HCT116 (cell line): Measurements from ENCODE around the gene MDM4. TPM values are rescaled to one million over a fixed set of nuclear protein-coding genes. Genes with fewer than 3 reads are reported as not detected.

Experiments
- ATAC-seq: fragments of 200-7000 bp; cut with Tn5 transposase; 2 replicates; pipeline ENCODE4 v1.9.1; 2020; ENCODE audit warnings: mild to moderate bottlenecking, moderate library complexity
- BruUV-seq: library from RNA; stranded (reverse); fragments of 400-500 nt; replicated peaks from 2 replicates; lab custom pipeline; 2021; lab: Mats Ljungman, UMichigan
- CTCF ChIA-PET: fragments of 300-600 bp; sonication (Branson Sonifier 250); formaldehyde crosslinking; loops from one replicate; lab custom pipeline; 2021; ENCODE audit warnings: antibody characterized with exemption; lab: Charles Lee
- POLR2A ChIA-PET: fragments of 300-600, 350-600 bp; sonication (Branson Sonifier 250); formaldehyde crosslinking; loops from one replicate; lab custom pipeline; 2021; ENCODE audit warnings: antibody characterized with exemption; lab: Charles Lee
- RAD21 ChIA-PET, 2 experiments: fragments of 300-600 bp; sonication (Branson Sonifier 250); formaldehyde crosslinking; loops; one replicate each; lab custom pipeline; 2023; ENCODE audit warnings: low total read pairs in 2 of 2; ENCODE audit not compliant: uncharacterized antibody in 2 of 2, unreplicated experiment in 2 of 2, low non-redundant PET in 1 of 2; lab: Charles Lee
- DNase-seq: peaks from one replicate; pipeline ENCODE4 v3.0.0-alpha.2; 2010; ENCODE audit warnings: low read depth, low spot score
- H2AFZ ChIP-seq: fragments of 200-600 bp; shearing (Covaris generic), sonication (generic); 2 replicates; pipeline ENCODE4 v1.6.1; 2017; ENCODE audit warnings: low read depth, mixed run types, mixed read lengths, antibody characterized with exemption, low read length; ENCODE audit not compliant: poor library complexity, severe bottlenecking
- H3K27ac ChIP-seq: 2 replicates; pipeline ENCODE4 v1.5.1; 2012; ENCODE audit warnings: low read depth, low read length
- H3K27me3 ChIP-seq: fragments of 200-600 bp; sonication (generic); 2 replicates; pipeline ENCODE4 v1.6.1; 2016; ENCODE audit warnings: mixed run types, low read length, mixed read lengths; ENCODE audit not compliant: insufficient read depth
- H3K36me3 ChIP-seq, 2 experiments: fragments of 200-500 bp in 1 of 2; fragments of 200-600 bp in 1 of 2; sonication (Bioruptor generic) in 1 of 2; sonication (generic) in 1 of 2; 2 replicates each; pipeline versions ENCODE4 v1.5.1 to v1.6.1; 2014 to 2016; ENCODE audit warnings: low read length in 2 of 2, inconsistent platforms in 1 of 2, mixed read lengths in 1 of 2, mixed run types in 1 of 2; ENCODE audit not compliant: insufficient read depth in 2 of 2, control insufficient read depth in 1 of 2
- H3K4me1 ChIP-seq, 2 experiments: fragments of 200-600 bp in 1 of 2; sonication (generic) in 1 of 2; 2 replicates each; pipeline versions ENCODE4 v1.5.1 to v1.6.1; 2012 to 2017; ENCODE audit warnings: low read length in 2 of 2, inconsistent platforms in 1 of 2, mild to moderate bottlenecking in 1 of 2, mixed read lengths in 1 of 2, mixed run types in 1 of 2, moderate library complexity in 1 of 2; ENCODE audit not compliant: insufficient read depth in 2 of 2, control insufficient read depth in 1 of 2
- H3K4me2 ChIP-seq: fragments of 200-600 bp; sonication (generic); 2 replicates; pipeline ENCODE4 v1.6.1; 2017; ENCODE audit warnings: mixed run types, low read length, mixed read lengths
- H3K4me3 ChIP-seq, 2 experiments: fragments of 200-600 bp in 1 of 2; sonication (generic) in 1 of 2; replicated peaks in 1 of 2; 2 replicates each; pipeline ENCODE4 v1.5.1; 2011 to 2016; ENCODE audit warnings: low read length in 2 of 2, control low read depth in 1 of 2, low read depth in 1 of 2, mild to moderate bottlenecking in 1 of 2, mixed read lengths in 1 of 2, mixed run types in 1 of 2
- H3K79me2 ChIP-seq: fragments of 200-600 bp; sonication (generic); 2 replicates; pipeline ENCODE4 v1.6.1; 2017; ENCODE audit warnings: mild to moderate bottlenecking, mixed run types, low read length, moderate library complexity, mixed read lengths; ENCODE audit not compliant: insufficient read depth
- H3K9ac ChIP-seq: fragments of 200-600 bp; sonication (generic); 2 replicates; pipeline ENCODE4 v1.6.1; 2016; ENCODE audit warnings: low read length, mixed read lengths
- H3K9me2 ChIP-seq: fragments of 200-600 bp; sonication (generic), shearing (Covaris generic); 2 replicates; pipeline ENCODE4 v1.6.1; 2017; ENCODE audit warnings: mixed run types, mild to moderate bottlenecking, moderate library complexity; ENCODE audit not compliant: insufficient read depth
- H3K9me3 ChIP-seq, 2 experiments: fragments of 200-500 bp in 1 of 2; fragments of 200-600 bp in 1 of 2; sonication (Bioruptor generic) in 1 of 2; sonication (generic) in 1 of 2; 2 replicates each; pipeline ENCODE4 v1.6.1; 2014 to 2017; ENCODE audit warnings: low read length in 2 of 2, mixed read lengths in 2 of 2, inconsistent platforms in 1 of 2, low read depth in 1 of 2, mild to moderate bottlenecking in 1 of 2, mixed run types in 1 of 2, moderate library complexity in 1 of 2; ENCODE audit not compliant: control insufficient read depth in 1 of 2, insufficient read depth in 1 of 2
- H4K20me1 ChIP-seq: fragments of 200-600 bp; sonication (generic), shearing (Covaris generic); 2 replicates; pipeline ENCODE4 v1.6.1; 2017; ENCODE audit warnings: mixed run types, mild to moderate bottlenecking, moderate library complexity; ENCODE audit not compliant: insufficient read depth
- CTCF ChIP-seq, 3 experiments: fragments of 200-600 bp in 1 of 3; sonication (generic) in 1 of 3; IDR thresholded peaks in 2 of 3; conservative IDR thresholded peaks in 1 of 3; 2 replicates each; pipeline ENCODE4 v1.5.1; 2012 to 2017; ENCODE audit warnings: low read depth in 2 of 3, low read length in 2 of 3, antibody characterized with exemption in 1 of 3, borderline replicate concordance in 1 of 3, control low read depth in 1 of 3, mild to moderate bottlenecking in 1 of 3, mixed read lengths in 1 of 3, mixed run types in 1 of 3, moderate library complexity in 1 of 3; ENCODE audit not compliant: insufficient read depth in 1 of 3
- EZH2 ChIP-seq: fragments of 200-600 bp; sonication (generic); IDR thresholded peaks from 2 replicates; pipeline ENCODE4 v1.6.1; 2017; ENCODE audit warnings: antibody characterized with exemption, mixed run types
- EZH2phosphoT487 ChIP-seq: fragments of 200-600 bp; IDR thresholded peaks from 2 replicates; pipeline ENCODE4 v1.6.1; 2018; ENCODE audit warnings: antibody characterized with exemption, borderline replicate concordance
- RAD21 ChIP-seq: IDR thresholded peaks from 2 replicates; pipeline ENCODE4 v1.6.1; 2012; ENCODE audit warnings: low read depth, mild to moderate bottlenecking
- SRF ChIP-seq: IDR thresholded peaks from 2 replicates; pipeline ENCODE4 v1.6.1; 2012; ENCODE audit warnings: low read depth
- TCF7L2 ChIP-seq: IDR thresholded peaks from 2 replicates; pipeline ENCODE4 v1.7.0; 2011; ENCODE audit warnings: borderline replicate concordance, inconsistent platforms; ENCODE audit not compliant: insufficient read depth, insufficient read length; ENCODE audit errors: extremely low read depth
- YY1 ChIP-seq: IDR thresholded peaks from 2 replicates; pipeline ENCODE4 v1.6.1; 2011; ENCODE audit warnings: low read length, low read depth, moderate library complexity, mild to moderate bottlenecking; ENCODE audit not compliant: insufficient replicate concordance; ENCODE audit errors: extremely low read depth
- ZFX ChIP-seq: fragments of 450-650 bp; IDR thresholded peaks from 2 replicates; pipeline ENCODE4 v1.6.1; 2017
- ZNF274 ChIP-seq: fragments of 200-500 bp; sonication (Bioruptor generic); IDR thresholded peaks from 2 replicates; pipeline ENCODE4 v1.6.1; 2014; ENCODE audit warnings: mild to moderate bottlenecking, low read depth, low read length, inconsistent platforms
- intact Hi-C: fragments of 100-400 bp; cut with micrococcal nuclease; formaldehyde crosslinking; loops from 2 replicates; pipeline ENCODE4 v1.10.0; 2022
- total RNA-seq: library from RNA; stranded (reverse); gene quantifications from one replicate; pipeline ENCODE4 v1.2.1, GENCODE V29; 2021; ENCODE audit not compliant: unreplicated experiment
- TF ChIP-seq, protein P1 (sequence below): IDR thresholded peaks from 2 replicates; pipeline ENCODE4 v1.6.1; 2012; ENCODE audit warnings: low read depth

The MDM4 gene
- total RNA-seq, 1 experiment from 2014 or later, result 79.5 TPM

- H3K36me3 ChIP-seq, result no peaks in the 10 kb centered on the region
- no peak for ATAC-seq
- no peaks in the 10 kb centered on the region for H3K9me3 ChIP-seq
- POLR2A ChIA-PET, result no interaction called here
- no peak overlapping the region for H3K27ac ChIP-seq
- peaks cover 3 to 20% of the 10 kb centered on the region in 2 experiments; a peak in 2 of 4 replicates for H3K4me1 ChIP-seq
- no peaks in the 10 kb centered on the region for H3K79me2 ChIP-seq
- no peak for TF ChIP-seq RAD21
- TF ChIP-seq, protein P1, sequence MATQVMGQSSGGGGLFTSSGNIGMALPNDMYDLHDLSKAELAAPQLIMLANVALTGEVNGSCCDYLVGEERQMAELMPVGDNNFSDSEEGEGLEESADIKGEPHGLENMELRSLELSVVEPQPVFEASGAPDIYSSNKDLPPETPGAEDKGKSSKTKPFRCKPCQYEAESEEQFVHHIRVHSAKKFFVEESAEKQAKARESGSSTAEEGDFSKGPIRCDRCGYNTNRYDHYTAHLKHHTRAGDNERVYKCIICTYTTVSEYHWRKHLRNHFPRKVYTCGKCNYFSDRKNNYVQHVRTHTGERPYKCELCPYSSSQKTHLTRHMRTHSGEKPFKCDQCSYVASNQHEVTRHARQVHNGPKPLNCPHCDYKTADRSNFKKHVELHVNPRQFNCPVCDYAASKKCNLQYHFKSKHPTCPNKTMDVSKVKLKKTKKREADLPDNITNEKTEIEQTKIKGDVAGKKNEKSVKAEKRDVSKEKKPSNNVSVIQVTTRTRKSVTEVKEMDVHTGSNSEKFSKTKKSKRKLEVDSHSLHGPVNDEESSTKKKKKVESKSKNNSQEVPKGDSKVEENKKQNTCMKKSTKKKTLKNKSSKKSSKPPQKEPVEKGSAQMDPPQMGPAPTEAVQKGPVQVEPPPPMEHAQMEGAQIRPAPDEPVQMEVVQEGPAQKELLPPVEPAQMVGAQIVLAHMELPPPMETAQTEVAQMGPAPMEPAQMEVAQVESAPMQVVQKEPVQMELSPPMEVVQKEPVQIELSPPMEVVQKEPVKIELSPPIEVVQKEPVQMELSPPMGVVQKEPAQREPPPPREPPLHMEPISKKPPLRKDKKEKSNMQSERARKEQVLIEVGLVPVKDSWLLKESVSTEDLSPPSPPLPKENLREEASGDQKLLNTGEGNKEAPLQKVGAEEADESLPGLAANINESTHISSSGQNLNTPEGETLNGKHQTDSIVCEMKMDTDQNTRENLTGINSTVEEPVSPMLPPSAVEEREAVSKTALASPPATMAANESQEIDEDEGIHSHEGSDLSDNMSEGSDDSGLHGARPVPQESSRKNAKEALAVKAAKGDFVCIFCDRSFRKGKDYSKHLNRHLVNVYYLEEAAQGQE, result no peak
- TF ChIP-seq EZH2phosphoT487, result no peak
- no peak for TF ChIP-seq EZH2
- no peak for TF ChIP-seq TCF7L2
- TF ChIP-seq ZFX, result no peak
- no peak for TF ChIP-seq ZNF274
- no peak for TF ChIP-seq YY1
- no peak for TF ChIP-seq CTCF (IDR thresholded peaks at IDR 0.05 in 2 of 3, conservative IDR thresholded peaks at IDR 0.05 in 1 of 3; ENCODE audit: borderline replicate concordance in 1 of 3, insufficient read depth in 1 of 3, low read depth in 2 of 3, low read length in 2 of 3)
- no peak for TF ChIP-seq SRF
- TF ChIP-seq, all 23 proteins: peak for 0
- no peak overlapping the region for H3K9ac ChIP-seq
- RAD21 ChIA-PET, result no interaction called here
- no peak overlapping the region for H2AFZ ChIP-seq
- no peaks in the 10 kb centered on the region for H4K20me1 ChIP-seq
- no peaks in the 10 kb centered on the region for H3K27me3 ChIP-seq
- 0 out of 2 replicates have a peak overlapping the region, but pooled peaks have one; percentile 34 for H3K4me2 ChIP-seq
- no peaks in the 10 kb centered on the region for H3K9me2 ChIP-seq
- BruUV-seq, result no TSS peak
- CTCF ChIA-PET, result interaction anchor here (0.8 to 1.4 kb wide), 2 partner anchors 155 to 214 kb away, joined by 3 read pairs; no protein-coding TSS in a partner anchor
- intact Hi-C loops, result no loop called here
- DNase-seq, result no peak
- no peak overlapping the region for H3K4me3 ChIP-seq
These were observed 76.2 kb downstream of the MDM4 start for GRCh38 chr1:204592246-204592948.
